Measurements from ENCODE around the gene CREG2.

DNA sequence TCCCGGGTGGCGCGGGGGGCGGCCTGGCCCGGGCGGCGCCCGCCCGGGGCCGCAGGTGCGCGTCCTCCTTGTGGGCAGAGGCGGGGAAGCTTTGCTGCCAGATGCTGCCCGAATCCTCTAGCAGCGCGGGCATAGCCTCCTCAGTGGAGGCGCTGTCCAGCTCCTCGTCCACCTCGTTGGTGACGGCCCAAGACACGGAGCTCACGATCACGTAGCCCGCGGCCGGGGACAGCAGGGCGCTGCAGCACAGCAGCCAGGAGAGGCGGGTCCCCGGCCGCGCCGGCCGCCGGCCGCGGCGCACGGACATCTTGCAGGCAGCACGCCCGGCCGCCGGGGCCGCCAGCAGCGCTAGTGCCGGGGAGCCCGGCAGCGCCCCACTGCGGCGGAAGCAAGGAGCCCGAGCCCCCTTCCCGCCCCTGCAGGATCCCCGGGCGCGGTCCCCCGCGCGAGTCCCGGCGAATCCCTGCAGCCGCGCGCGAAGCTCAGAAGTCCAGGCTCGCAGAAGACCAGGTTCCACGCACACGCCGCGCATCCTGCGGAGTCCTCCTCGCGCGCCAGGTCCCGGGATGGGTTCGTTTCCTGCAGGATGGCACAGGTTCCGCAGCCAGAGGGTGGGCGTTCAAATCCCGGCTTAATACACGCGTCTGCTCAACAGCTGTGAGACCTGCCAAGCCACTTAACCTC lies at the start of gene CREG2:
- TF ChIP-seq, protein P1, sequence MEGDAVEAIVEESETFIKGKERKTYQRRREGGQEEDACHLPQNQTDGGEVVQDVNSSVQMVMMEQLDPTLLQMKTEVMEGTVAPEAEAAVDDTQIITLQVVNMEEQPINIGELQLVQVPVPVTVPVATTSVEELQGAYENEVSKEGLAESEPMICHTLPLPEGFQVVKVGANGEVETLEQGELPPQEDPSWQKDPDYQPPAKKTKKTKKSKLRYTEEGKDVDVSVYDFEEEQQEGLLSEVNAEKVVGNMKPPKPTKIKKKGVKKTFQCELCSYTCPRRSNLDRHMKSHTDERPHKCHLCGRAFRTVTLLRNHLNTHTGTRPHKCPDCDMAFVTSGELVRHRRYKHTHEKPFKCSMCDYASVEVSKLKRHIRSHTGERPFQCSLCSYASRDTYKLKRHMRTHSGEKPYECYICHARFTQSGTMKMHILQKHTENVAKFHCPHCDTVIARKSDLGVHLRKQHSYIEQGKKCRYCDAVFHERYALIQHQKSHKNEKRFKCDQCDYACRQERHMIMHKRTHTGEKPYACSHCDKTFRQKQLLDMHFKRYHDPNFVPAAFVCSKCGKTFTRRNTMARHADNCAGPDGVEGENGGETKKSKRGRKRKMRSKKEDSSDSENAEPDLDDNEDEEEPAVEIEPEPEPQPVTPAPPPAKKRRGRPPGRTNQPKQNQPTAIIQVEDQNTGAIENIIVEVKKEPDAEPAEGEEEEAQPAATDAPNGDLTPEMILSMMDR (IDR thresholded peaks at IDR 0.05), result peak; percentile 84
- TF ChIP-seq, protein P2, sequence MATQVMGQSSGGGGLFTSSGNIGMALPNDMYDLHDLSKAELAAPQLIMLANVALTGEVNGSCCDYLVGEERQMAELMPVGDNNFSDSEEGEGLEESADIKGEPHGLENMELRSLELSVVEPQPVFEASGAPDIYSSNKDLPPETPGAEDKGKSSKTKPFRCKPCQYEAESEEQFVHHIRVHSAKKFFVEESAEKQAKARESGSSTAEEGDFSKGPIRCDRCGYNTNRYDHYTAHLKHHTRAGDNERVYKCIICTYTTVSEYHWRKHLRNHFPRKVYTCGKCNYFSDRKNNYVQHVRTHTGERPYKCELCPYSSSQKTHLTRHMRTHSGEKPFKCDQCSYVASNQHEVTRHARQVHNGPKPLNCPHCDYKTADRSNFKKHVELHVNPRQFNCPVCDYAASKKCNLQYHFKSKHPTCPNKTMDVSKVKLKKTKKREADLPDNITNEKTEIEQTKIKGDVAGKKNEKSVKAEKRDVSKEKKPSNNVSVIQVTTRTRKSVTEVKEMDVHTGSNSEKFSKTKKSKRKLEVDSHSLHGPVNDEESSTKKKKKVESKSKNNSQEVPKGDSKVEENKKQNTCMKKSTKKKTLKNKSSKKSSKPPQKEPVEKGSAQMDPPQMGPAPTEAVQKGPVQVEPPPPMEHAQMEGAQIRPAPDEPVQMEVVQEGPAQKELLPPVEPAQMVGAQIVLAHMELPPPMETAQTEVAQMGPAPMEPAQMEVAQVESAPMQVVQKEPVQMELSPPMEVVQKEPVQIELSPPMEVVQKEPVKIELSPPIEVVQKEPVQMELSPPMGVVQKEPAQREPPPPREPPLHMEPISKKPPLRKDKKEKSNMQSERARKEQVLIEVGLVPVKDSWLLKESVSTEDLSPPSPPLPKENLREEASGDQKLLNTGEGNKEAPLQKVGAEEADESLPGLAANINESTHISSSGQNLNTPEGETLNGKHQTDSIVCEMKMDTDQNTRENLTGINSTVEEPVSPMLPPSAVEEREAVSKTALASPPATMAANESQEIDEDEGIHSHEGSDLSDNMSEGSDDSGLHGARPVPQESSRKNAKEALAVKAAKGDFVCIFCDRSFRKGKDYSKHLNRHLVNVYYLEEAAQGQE (IDR thresholded peaks at IDR 0.05; ENCODE audit: insufficient read depth in 1 of 2, low read depth in 2 of 2, low read length in 1 of 2), result peak; percentile 63 to 90
- TF ChIP-seq POLR2AphosphoS5 (IDR thresholded peaks at IDR 0.05; ENCODE audit: low read depth, low read length), result no peak
- TF ChIP-seq TCF7L2 (IDR thresholded peaks at IDR 0.05; ENCODE audit: low read depth, low read length), result no peak
